Smooth muscle cell (in vitro differentiated cells): ENCODE results near the gene STRIT1. TPM values are rescaled to one million over a fixed set of nuclear protein-coding genes. Genes with fewer than 3 reads are reported as not detected.

Source experiments
- DNase-seq: peaks from one replicate; lab custom pipeline; 2025; ENCODE audit not compliant: unreplicated experiment; lab: John Stamatoyannopoulos, UW
- H2AFZ ChIP-seq: fragments of 200-600 bp; sonication (generic); 2 replicates; pipeline ENCODE4 v1.6.0; 2016; ENCODE audit warnings: antibody characterized with exemption, low read depth, mild to moderate bottlenecking
- H3F3A ChIP-seq: fragments of 200-600 bp; sonication (generic); 2 replicates; pipeline ENCODE4 v1.6.0; 2017; ENCODE audit warnings: antibody characterized with exemption, low read depth
- H3K27ac ChIP-seq: fragments of 200-600 bp; sonication (generic); 2 replicates; pipeline ENCODE4 v1.5.1; 2016; ENCODE audit warnings: low read depth, mild to moderate bottlenecking
- H3K27me3 ChIP-seq: fragments of 200-600 bp; sonication (generic); 2 replicates; pipeline ENCODE4 v1.6.1; 2016; ENCODE audit warnings: low read depth, mild to moderate bottlenecking
- H3K36me3 ChIP-seq: fragments of 200-600 bp; sonication (generic); 2 replicates; pipeline ENCODE4 v1.5.1; 2016; ENCODE audit warnings: low read depth
- H3K4me1 ChIP-seq: fragments of 200-600 bp; sonication (generic); 2 replicates; pipeline ENCODE4 v1.5.1; 2016; ENCODE audit warnings: low read depth
- H3K4me2 ChIP-seq: fragments of 200-600 bp; sonication (generic); 2 replicates; pipeline ENCODE4 v1.6.0; 2016; ENCODE audit warnings: mild to moderate bottlenecking
- H3K4me3 ChIP-seq: fragments of 200-600 bp; sonication (generic); 2 replicates; pipeline ENCODE4 v1.5.1; 2016; ENCODE audit warnings: mild to moderate bottlenecking
- H3K79me2 ChIP-seq: fragments of 200-600 bp; sonication (generic); 2 replicates; pipeline ENCODE4 v1.6.0; 2016; ENCODE audit warnings: low read depth, mild to moderate bottlenecking
- H3K9ac ChIP-seq: fragments of 200-600 bp; sonication (generic); 2 replicates; pipeline ENCODE4 v1.6.0; 2016; ENCODE audit warnings: low read depth
- H3K9me3 ChIP-seq: fragments of 200-600 bp; sonication (generic); replicated peaks from 2 replicates; pipeline ENCODE4 v1.5.1; 2016; ENCODE audit warnings: low read depth
- H4K20me1 ChIP-seq: fragments of 200-600 bp; sonication (generic); 2 replicates; pipeline ENCODE4 v1.6.0; 2016; ENCODE audit warnings: low read depth
- CTCF ChIP-seq: fragments of 200-600 bp; sonication (generic); IDR thresholded peaks from 2 replicates; pipeline ENCODE4 v1.5.1; 2017; ENCODE audit warnings: borderline replicate concordance, mild to moderate bottlenecking, antibody characterized with exemption; ENCODE audit not compliant: insufficient read depth, poor library complexity, severe bottlenecking
- WGBS: methylation state at CpG from one replicate; pipeline ENCODE4 v1.1.7; 2016; ENCODE audit warnings: low lambda C conversion rate; 5-methylcytosine and 5-hydroxymethylcytosine counted together
- polyA plus RNA-seq: library from polyadenylated mRNA; unstranded; fragments of >200 nt; fragmentation: Nextera tagmentation; extraction: Ambion mirVana; gene quantifications from 2 replicates; pipeline ENCODE4 v1.2.1, GENCODE V29; 2016
- total RNA-seq: library from RNA; depleted of rRNA; stranded (reverse); fragments of >200 nt; gene quantifications from 2 replicates; pipeline ENCODE4 v1.2.3, GENCODE V29; 2014

STRIT1 gene
- total and polyA plus RNA-seq, 2 experiments from 2014 or later: not detected

GRCh38 chr3:155262295-155262694, 31.2 kb downstream of the STRIT1 start:
- TF ChIP-seq CTCF: no peak
- Histone ChIP-seq H4K20me1 (no peaks in the 10 kb centered on the region), H2AFZ (no peak overlapping the region), H3K4me3 (no peak overlapping the region), H3K4me2 (no peak overlapping the region), H3K27ac (no peak overlapping the region), H3K9ac (no peak overlapping the region), H3K9me3 (no peaks in the 10 kb centered on the region), H3K27me3 (no peaks in the 10 kb centered on the region), H3F3A (no peaks in the 10 kb centered on the region), H3K36me3 (no peaks in the 10 kb centered on the region), H3K4me1 (no peaks in the 10 kb centered on the region), H3K79me2 (no peaks in the 10 kb centered on the region)
- 97% methylated on average over 1 of the region's 1 CpG for WGBS
- no peak for DNase-seq

- Histone ChIP-seq H3K9ac (no peak overlapping the region), H3K27me3 (no peaks in the 10 kb centered on the region), H3K4me1 (no peaks in the 10 kb centered on the region), H3K4me2 (no peak overlapping the region), H3K36me3 (no peaks in the 10 kb centered on the region), H3K79me2 (no peaks in the 10 kb centered on the region), H4K20me1 (no peaks in the 10 kb centered on the region), H3F3A (no peaks in the 10 kb centered on the region), H3K9me3 (no peaks in the 10 kb centered on the region), H3K27ac (no peak overlapping the region), H2AFZ (no peak overlapping the region), H3K4me3 (no peak overlapping the region)
- TF ChIP-seq CTCF: no peak
- no peak for DNase-seq
- 75% methylated on average over 2 of the region's 2 CpGs for WGBS
These were observed 39.0 kb downstream of the STRIT1 start for GRCh38 chr3:155254445-155254844.

GRCh38 chr3:155252535-155252934, 40.9 kb downstream of the STRIT1 start:
- 56% methylated on average over 3 of the region's 3 CpGs for WGBS
- H3K4me3 ChIP-seq: no peak overlapping the region
- no peaks in the 10 kb centered on the region for H3K36me3 ChIP-seq
- no peaks in the 10 kb centered on the region for H3K4me1 ChIP-seq
- no peaks in the 10 kb centered on the region for H3K9me3 ChIP-seq
- H3K4me2 ChIP-seq: no peak overlapping the region
- H3K79me2 ChIP-seq: no peaks in the 10 kb centered on the region
- H3K27me3 ChIP-seq: no peaks in the 10 kb centered on the region
- no peak overlapping the region for H3K27ac ChIP-seq
- TF ChIP-seq CTCF: no peak
- H4K20me1 ChIP-seq: no peaks in the 10 kb centered on the region
- H3F3A ChIP-seq: no peaks in the 10 kb centered on the region
- no peak overlapping the region for H3K9ac ChIP-seq
- no peak for DNase-seq
- H2AFZ ChIP-seq: no peak overlapping the region

- DNase-seq: no peak
- Histone ChIP-seq H3K4me2 (no peak overlapping the region), H3K27ac (no peak overlapping the region), H3K4me1 (no peaks in the 10 kb centered on the region), H3K79me2 (no peaks in the 10 kb centered on the region), H3K9me3 (no peaks in the 10 kb centered on the region), H4K20me1 (no peaks in the 10 kb centered on the region), H3K36me3 (no peaks in the 10 kb centered on the region), H3F3A (no peaks in the 10 kb centered on the region), H2AFZ (no peak overlapping the region), H3K9ac (no peak overlapping the region), H3K27me3 (no peaks in the 10 kb centered on the region), H3K4me3 (no peak overlapping the region)
- 89% methylated on average over 2 of the region's 2 CpGs for WGBS
- no peak for TF ChIP-seq CTCF
These were observed 41.5 kb downstream of the STRIT1 start for GRCh38 chr3:155252021-155252420.
